ENCODE results near the gene DNAJB12. TPM values are rescaled to one million over a fixed set of nuclear protein-coding genes. Genes with fewer than 3 reads are reported as not detected.

DNAJB12 gene
- total RNA-seq, 2 experiments from 2014 or later = 19.7 to 21.9 TPM

DNA sequence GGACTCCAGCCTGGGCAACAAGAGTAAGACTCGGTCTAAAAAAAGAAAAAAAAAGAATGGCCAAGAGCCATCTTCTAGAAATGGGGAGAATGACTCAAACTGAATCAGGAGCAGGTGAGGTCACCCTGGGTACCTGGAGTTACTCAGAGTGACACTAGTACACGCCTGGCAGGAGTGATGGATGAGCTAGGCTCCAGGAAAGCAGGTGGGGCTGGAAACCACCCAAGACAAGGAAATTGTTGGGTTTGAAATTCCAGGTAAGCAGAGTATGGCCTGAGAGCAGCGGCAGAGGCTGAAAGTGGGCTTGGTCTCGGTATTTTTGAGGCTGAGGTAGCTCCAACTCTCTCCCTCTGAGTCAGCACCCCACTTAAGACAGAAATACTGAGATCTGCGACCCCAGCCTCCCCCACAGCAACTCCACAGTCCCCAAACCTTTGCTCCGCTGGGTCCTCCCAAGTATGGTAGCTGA is 62.5 kb downstream of the DNAJB12 start:
- H3K9me3 Mint-ChIP-seq (ENCODE audit: low read depth) = no peaks in the 10 kb centered on the region
- peaks cover 10% of the 10 kb centered on the region for H3K36me3 Mint-ChIP-seq (ENCODE audit: low read depth)
- ChIA-PET POLR2A (interaction anchor here (0.7 to 8.6 kb wide), 19 partner anchors 10 to 272 kb away, joined by 3 to 137 read pairs (median 8); partner anchors contain the start of gene DDIT4), CTCF (interaction anchor here (0.5 to 3.6 kb wide), 12 partner anchors 12 to 203 kb away, joined by 3 to 27 read pairs (median 8); no protein-coding TSS in a partner anchor)
- peak; percentile 84 for DNase-seq
- peak overlapping the region; percentile 56 for H3K4me3 Mint-ChIP-seq
- peak; percentile 57 for ATAC-seq
- peaks cover 63% of the 10 kb centered on the region for H3K4me1 Mint-ChIP-seq
- H3K27me3 Mint-ChIP-seq = no peaks in the 10 kb centered on the region
- intact Hi-C loops (cut with DNase I, micrococcal nuclease) = loop anchor here in 1 of 2 experiments (1.0 to 10.0 kb wide), 4 partner anchors 28 to 517 kb away; partner anchors contain the start of gene VSIR
- H3K27ac Mint-ChIP-seq = peak overlapping the region; percentile 99

- no peaks in the 10 kb centered on the region for H3K9me3 Mint-ChIP-seq (ENCODE audit: low read depth)
- H3K36me3 Mint-ChIP-seq (ENCODE audit: low read depth) = peaks cover 5% of the 10 kb centered on the region
- peak; percentile 7 for ATAC-seq
- H3K27me3 Mint-ChIP-seq = no peaks in the 10 kb centered on the region
- H3K27ac Mint-ChIP-seq = peak overlapping the region; percentile 85
- H3K4me3 Mint-ChIP-seq = no peak overlapping the region
- peak; percentile 62 for DNase-seq
- peaks cover 70% of the 10 kb centered on the region for H3K4me1 Mint-ChIP-seq
- POLR2A ChIA-PET = interaction anchor here (0.6 to 8.6 kb wide), 8 partner anchors 11 to 196 kb away, joined by 3 to 137 read pairs (median 12); partner anchors contain the start of gene DDIT4
- intact Hi-C loops (cut with DNase I, micrococcal nuclease) = loop anchor here in 1 of 2 experiments (10.0 kb wide), 1 partner anchor 516 kb away; the partner anchor contains the start of gene VSIR
- CTCF ChIA-PET = interaction anchor here (0.8 to 3.6 kb wide), 14 partner anchors 10 to 72 kb away, joined by 3 to 27 read pairs (median 4); no protein-coding TSS in a partner anchor
Measured at GRCh38 chr10:72291019-72291532, 63.6 kb downstream of the DNAJB12 start.

GRCh38 chr10:72285972-72286521 is 68.7 kb downstream of the DNAJB12 start:
- no peak overlapping the region for H3K4me3 Mint-ChIP-seq
- peaks cover 2% of the 10 kb centered on the region for H3K9me3 Mint-ChIP-seq (ENCODE audit: low read depth)
- peaks cover 38% of the 10 kb centered on the region for H3K4me1 Mint-ChIP-seq
- H3K27me3 Mint-ChIP-seq = no peaks in the 10 kb centered on the region
- no peak for ATAC-seq
- POLR2A ChIA-PET = interaction anchor here (1.2 kb wide), 1 partner anchor 11 kb away, joined by 4 read pairs; no protein-coding TSS in a partner anchor
- no peak for DNase-seq
- H3K27ac Mint-ChIP-seq = peak overlapping the region; percentile 39
- H3K36me3 Mint-ChIP-seq (ENCODE audit: low read depth) = no peaks in the 10 kb centered on the region
- intact Hi-C loops (cut with DNase I, micrococcal nuclease) = no loop called here
- CTCF ChIA-PET = interaction anchor here (1.2 to 1.4 kb wide), 2 partner anchors 11 to 50 kb away, joined by 3 to 8 read pairs; no protein-coding TSS in a partner anchor

DNA sequence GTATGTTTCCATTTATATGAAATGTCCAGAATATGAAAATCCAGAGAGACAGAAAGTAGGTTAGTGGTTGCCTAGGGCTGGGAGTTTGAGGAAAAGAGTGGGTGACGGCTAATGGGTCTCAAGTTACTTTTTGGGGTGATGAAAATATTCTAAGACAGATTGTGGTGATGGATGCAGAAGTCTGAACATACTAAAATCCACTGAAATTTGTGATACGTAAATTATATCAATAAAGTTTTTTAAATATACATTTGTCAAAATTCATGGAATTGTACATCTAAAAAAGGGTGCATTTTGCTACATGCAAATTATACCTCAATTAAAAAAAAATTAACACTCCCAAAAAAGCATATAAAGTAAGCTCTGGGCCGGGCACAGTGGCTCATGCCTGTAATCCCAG is 71.6 kb downstream of the DNAJB12 start:
- CTCF ChIA-PET = interaction anchor here (0.6 to 6.8 kb wide), 7 partner anchors 8 to 70 kb away, joined by 3 to 27 read pairs (median 4); no protein-coding TSS in a partner anchor
- ATAC-seq (no peak), DNase-seq (no peak)
- peak overlapping the region; percentile 1 for H3K27ac Mint-ChIP-seq
- no peak overlapping the region for H3K4me3 Mint-ChIP-seq
- H3K4me1 Mint-ChIP-seq = peaks cover 39% of the 10 kb centered on the region
- H3K9me3 Mint-ChIP-seq (ENCODE audit: low read depth) = peaks cover 2% of the 10 kb centered on the region
- POLR2A ChIA-PET = interaction anchor here (0.6 to 1.4 kb wide), 6 partner anchors 8 to 203 kb away, joined by 3 to 8 read pairs (median 4); no protein-coding TSS in a partner anchor
- no peaks in the 10 kb centered on the region for H3K27me3 Mint-ChIP-seq
- intact Hi-C loops (cut with DNase I, micrococcal nuclease) = no loop called here
- H3K36me3 Mint-ChIP-seq (ENCODE audit: low read depth) = no peaks in the 10 kb centered on the region

Other genes starting within 250 kb of the DNAJB12 start
- gene ANAPC16, start 138.9 kb downstream of the DNAJB12 start, total RNA-seq = 100 to 1,000 TPM in 1 of 2 experiments, 10 to 100 TPM in 1; 90.2 to 123 TPM
- gene ASCC1, start 138.6 kb downstream of the DNAJB12 start, total RNA-seq = 10 to 100 TPM; 67.8 to 68.9 TPM
- gene DDIT4, start 81.0 kb downstream of the DNAJB12 start, total RNA-seq = 1,000 to 10,000 TPM in 1 of 2 experiments, 100 to 1,000 TPM in 1; 750 to 1,039 TPM